ENCODE data around the gene ARHGAP42.

DNA sequence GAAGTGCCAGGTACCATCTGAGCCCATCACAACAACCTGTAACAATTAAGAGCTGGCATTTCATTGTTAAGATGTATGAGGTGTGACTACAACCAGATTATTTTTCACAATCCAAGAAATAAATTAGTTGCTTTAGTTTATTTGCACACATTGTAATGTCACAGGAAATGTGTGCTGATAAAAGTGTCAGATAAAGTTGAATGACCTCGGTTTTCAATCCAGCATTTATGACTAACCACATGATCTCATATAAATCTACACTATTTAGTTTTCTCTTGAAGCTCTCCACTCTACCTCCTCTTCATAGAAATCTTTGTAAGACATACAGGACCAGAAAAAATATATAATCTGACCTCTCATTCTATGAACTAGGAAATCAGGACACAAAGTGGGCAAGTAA, 276.3 kb downstream of the ARHGAP42 start:
- TF ChIP-seq, protein P1, sequence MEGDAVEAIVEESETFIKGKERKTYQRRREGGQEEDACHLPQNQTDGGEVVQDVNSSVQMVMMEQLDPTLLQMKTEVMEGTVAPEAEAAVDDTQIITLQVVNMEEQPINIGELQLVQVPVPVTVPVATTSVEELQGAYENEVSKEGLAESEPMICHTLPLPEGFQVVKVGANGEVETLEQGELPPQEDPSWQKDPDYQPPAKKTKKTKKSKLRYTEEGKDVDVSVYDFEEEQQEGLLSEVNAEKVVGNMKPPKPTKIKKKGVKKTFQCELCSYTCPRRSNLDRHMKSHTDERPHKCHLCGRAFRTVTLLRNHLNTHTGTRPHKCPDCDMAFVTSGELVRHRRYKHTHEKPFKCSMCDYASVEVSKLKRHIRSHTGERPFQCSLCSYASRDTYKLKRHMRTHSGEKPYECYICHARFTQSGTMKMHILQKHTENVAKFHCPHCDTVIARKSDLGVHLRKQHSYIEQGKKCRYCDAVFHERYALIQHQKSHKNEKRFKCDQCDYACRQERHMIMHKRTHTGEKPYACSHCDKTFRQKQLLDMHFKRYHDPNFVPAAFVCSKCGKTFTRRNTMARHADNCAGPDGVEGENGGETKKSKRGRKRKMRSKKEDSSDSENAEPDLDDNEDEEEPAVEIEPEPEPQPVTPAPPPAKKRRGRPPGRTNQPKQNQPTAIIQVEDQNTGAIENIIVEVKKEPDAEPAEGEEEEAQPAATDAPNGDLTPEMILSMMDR (IDR thresholded peaks at IDR 0.05; ENCODE audit: borderline replicate concordance, extremely low read depth, low read length, poor library complexity, severe bottlenecking) = no peak
- no peak for TF ChIP-seq EZH2 (IDR thresholded peaks at IDR 0.05; ENCODE audit: borderline replicate concordance, low read depth, low read length, severe bottlenecking)

Measured in DND-41 (cell line).